Activated CD8-positive, alpha-beta memory T cell treated with anti-CD3 and anti-CD28 coated beads for 48 hours (primary cell): ENCODE data around the gene DCAF8.

Experiments
- DNase-seq, 3 experiments: peaks; one replicate each; pipeline ENCODE4 v3.0.0-alpha.2; 2020; ENCODE audit warnings: low read depth in 2 of 3, low spot score in 2 of 3

Gene DCAF8

GRCh38 chr1:160264795-160265307 lies 2.5 kb upstream of the DCAF8 start:
- no peak for DNase-seq

GRCh38 chr1:160261556-160261892 lies 825 bp downstream of the DCAF8 start:
- DNase-seq, result peak in 2 of 3 experiments; percentile 33 to 41

DNA sequence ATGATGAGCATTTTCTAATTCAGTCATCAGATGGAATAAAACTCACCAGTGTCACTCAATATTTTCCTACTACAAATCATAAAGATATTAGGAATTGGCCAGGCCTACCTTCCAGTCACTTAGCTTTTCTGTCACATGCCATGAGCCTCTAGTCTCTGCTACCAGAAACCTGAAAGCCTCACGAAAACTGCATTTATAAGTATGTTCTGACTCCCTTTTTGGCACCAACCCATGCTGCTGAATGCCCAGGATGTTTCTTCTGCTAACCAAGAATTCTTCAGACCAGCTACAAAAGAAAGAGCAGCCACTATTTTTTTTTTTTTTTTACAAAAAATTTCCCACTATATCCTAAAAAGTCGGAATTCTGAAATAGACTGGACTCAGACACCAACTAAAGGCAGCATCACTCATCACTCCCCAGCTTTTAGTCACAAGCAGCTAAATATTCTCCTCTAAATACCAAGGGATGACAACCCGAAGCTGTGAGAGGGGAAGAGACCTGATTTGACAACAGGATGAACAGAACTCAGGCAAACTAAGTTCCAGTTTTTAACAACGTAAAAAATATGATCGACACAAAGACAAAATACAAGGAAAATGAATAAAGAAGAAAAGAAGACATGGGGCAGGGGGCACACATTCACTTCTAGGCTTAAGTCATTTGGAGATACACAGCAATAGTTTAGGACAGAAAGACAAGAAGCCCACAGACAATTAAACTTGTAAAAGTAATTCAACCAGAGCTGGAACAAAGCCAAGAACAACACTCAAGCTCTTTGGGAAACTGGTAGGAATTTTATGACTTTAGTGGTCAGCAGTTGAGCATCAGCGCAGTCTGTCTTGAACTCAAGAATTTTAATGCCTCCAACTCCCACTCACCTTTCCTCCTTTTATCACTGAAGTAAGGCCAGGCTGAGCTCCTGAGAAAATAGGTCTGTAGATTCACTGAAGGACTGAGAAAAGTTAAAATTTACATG lies 1.7 kb downstream of the DCAF8 start:
- no peak for DNase-seq

GRCh38 chr1:160258177-160258798 lies 4.1 kb downstream of the DCAF8 start:
- no peak for DNase-seq

DNA sequence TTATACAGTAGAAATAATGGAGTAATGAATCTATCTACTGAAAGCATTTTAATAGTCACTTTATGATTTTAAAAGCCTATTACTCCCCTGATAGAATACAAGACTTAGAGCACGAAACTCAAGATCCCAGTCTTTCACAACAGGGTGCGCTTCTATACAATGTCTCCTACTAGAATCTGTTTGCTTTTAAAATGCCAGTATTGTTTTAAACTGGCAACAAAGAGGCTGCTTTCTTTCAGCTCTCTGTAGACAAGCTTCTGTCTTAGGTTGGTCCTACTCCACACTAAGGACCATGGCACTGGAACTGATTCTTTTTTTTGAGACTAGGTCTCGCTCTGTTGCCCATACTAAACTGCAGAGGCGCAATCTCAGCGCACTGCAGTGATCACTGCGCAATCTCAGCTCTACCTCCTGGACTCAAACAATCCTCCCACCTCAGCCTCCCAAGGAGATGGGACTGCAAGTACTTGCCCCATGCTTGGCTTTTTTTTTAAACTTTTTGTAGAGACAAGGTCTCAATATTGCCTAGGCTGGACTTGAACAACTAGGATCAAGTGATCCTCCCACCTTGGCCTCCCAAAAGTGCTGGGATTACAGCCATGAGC lies 4.8 kb downstream of the DCAF8 start:
- no peak for DNase-seq

GRCh38 chr1:160256396-160257046 lies 5.8 kb downstream of the DCAF8 start:
- no peak for DNase-seq

- DNase-seq, result no peak
Measured at GRCh38 chr1:160255781-160256300, 6.5 kb downstream of the DCAF8 start.

GRCh38 chr1:160251687-160252526 lies 10.4 kb downstream of the DCAF8 start:
- DNase-seq, result no peak

DNA sequence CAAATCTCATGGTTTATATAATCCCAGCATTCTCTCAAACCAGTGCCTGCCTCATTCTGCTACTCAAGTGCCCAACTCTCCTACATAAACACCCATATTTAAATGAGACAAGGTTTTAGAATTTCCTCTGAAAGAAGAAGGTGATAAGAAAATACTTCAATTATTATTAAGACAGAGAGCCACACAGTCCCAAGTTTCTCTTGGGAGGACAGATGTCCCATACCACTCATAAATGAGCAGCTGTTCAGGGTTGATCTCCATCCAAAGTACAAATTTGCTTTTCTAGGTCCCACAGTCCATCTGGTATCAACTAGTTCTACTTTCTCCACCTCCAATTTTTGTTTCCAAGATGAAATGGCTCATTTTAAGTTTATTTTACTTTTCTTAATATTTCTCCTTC lies 11.3 kb downstream of the DCAF8 start:
- no peak for DNase-seq

DNA sequence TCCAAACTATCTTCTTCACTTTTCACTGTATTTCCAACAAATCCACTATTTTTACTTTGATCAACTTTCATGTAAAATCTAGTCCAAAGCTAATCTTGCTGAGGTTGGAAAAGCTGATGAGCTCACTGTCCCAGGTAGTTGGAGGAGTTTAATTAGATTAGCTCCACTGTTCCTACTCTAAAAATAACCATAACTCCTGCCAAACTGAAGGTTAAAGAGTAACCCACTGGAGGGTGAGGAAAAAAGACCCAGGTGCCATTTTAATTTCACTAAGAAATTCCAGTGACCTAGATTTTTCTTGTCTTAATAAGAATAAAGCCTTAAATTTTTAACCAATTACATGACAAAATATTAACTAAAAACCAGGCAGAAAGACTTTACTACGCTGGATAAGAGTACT lies 15.3 kb downstream of the DCAF8 start:
- no peak for DNase-seq

GRCh38 chr1:160245434-160245833 lies 16.9 kb downstream of the DCAF8 start:
- no peak for DNase-seq

- no peak for DNase-seq
Measured at GRCh38 chr1:160244209-160244608, 18.1 kb downstream of the DCAF8 start.

DNA sequence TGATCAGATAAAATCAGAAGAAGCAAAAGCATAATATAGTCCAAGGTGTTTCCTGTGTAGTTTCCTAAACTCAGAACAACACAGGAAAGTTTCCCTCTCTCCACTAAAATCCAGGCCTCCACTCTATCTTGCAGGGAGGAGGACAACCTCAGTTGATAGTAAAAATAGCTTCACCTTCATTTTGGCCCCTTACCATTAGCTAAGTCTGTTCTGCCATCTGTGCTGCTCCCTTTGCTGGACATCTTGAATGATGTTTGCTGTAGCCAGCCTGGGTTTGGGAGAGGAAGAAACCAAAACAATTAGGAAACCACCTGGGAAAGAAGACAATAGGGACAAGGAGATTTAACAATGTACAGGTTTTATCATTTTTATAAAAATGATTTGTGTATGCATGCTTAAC lies 18.6 kb downstream of the DCAF8 start:
- DNase-seq, result no peak

GRCh38 chr1:160239582-160240299 lies 22.6 kb downstream of the DCAF8 start:
- DNase-seq, result no peak

GRCh38 chr1:160238408-160238807 lies 23.9 kb downstream of the DCAF8 start:
- DNase-seq, result no peak

DNA sequence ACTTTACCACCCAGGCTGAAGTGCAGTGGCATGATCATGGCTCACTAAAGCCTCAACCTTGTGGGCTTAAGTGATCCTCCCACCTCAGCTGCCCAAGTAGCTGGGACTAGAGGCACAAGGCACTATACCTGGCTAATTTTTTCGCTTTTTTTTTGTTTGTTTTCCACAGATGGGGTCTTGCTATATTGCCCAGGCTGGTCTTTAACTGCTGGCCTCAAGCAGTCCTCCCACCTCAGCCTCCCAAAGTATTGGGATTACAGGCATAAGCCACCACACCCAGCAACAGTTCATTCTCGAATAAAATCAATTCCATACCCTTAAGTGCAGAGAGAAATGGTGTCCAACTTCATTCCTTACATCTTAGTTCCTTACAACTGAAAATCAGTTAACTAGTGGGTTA lies 24.8 kb downstream of the DCAF8 start:
- DNase-seq, result no peak

GRCh38 chr1:160236806-160237205 lies 25.5 kb downstream of the DCAF8 start:
- DNase-seq, result no peak

- DNase-seq, result no peak
Measured at GRCh38 chr1:160232911-160233310, 29.4 kb downstream of the DCAF8 start.

DNA sequence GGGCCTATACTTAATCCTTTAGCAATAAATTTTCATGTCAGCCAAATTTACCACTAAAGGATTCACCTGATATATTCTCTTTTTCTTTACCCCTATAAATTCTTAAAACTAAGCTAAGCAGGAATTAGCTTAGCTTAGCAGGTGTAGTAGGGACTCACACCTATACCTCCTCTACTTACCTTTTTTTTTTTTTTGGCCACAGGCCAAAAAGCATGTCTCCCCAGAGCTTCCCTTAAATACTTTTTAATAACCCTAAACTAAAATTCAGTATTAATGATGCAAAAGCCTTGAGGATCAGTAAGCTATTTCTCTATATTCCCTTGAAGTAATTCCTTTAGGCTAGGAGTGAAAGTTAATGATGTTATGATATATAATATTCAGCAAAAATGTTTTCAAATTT lies 33.9 kb downstream of the DCAF8 start:
- no peak for DNase-seq

GRCh38 chr1:160227561-160227960 lies 34.8 kb downstream of the DCAF8 start:
- DNase-seq, result no peak
